ENCODE results near the gene RFLNA. TPM values are rescaled to one million over a fixed set of nuclear protein-coding genes. Genes with fewer than 3 reads are reported as not detected.
"Not testable (repeated sequence)": the region's sequence is repeated elsewhere in the genome, so short reads cannot be mapped to it uniquely, and the experiment has no call there.

Gene RFLNA
- total RNA-seq, 1 experiment from 2014 or later: not detected

- DNase-seq (ENCODE audit: extremely low read depth, low read depth): no peak
These were observed 13.6 kb upstream of the RFLNA start for GRCh38 chr12:124281309-124281708.

DNA sequence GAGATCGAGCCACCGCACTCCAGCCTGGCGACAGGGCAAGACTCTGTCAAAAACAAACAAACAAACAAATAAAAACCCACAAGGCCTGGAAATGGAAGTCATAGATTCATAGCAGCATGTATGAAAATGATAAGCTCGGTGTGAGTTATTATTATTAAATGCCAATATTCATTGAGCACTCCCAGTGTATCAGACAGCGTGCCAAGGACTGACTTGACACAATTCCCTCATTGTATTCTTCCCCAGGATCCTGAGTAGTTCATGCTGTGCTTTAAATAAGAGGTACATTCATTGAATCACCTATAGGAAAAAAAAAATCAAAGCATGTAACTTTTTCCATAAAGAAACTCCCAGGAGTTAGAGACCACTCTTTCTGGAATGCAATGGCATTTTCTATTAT is 12.6 kb upstream of the RFLNA start:
- DNase-seq (ENCODE audit: extremely low read depth, low read depth): no peak

DNA sequence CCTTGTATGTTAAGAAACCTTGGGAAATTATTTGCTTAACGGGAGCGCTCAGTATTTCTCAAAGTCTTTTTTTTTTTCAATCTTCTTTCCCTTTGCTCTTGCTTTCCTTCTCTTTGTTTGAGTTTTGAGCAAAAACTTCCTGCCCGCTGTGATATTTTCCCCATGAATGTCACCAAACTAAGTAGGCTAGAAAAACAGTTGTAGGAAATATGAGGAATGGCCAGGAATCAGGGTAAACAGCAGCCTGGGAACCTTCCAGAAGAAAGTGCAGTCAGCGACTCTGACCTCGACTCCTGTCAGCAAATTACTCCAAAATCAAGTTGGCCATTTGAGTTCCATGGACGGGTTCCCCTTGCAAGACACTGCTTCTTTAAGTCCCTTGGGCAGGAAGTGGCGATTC is 11.6 kb upstream of the RFLNA start:
- DNase-seq (ENCODE audit: extremely low read depth, low read depth): no peak

GRCh38 chr12:124284368-124284767 is 10.5 kb upstream of the RFLNA start:
- no peak for DNase-seq (ENCODE audit: extremely low read depth, low read depth)

GRCh38 chr12:124286414-124286813 is 8.5 kb upstream of the RFLNA start:
- no peak for DNase-seq (ENCODE audit: extremely low read depth, low read depth)

GRCh38 chr12:124286971-124287370 is 7.9 kb upstream of the RFLNA start:
- DNase-seq (ENCODE audit: extremely low read depth, low read depth): no peak

DNA sequence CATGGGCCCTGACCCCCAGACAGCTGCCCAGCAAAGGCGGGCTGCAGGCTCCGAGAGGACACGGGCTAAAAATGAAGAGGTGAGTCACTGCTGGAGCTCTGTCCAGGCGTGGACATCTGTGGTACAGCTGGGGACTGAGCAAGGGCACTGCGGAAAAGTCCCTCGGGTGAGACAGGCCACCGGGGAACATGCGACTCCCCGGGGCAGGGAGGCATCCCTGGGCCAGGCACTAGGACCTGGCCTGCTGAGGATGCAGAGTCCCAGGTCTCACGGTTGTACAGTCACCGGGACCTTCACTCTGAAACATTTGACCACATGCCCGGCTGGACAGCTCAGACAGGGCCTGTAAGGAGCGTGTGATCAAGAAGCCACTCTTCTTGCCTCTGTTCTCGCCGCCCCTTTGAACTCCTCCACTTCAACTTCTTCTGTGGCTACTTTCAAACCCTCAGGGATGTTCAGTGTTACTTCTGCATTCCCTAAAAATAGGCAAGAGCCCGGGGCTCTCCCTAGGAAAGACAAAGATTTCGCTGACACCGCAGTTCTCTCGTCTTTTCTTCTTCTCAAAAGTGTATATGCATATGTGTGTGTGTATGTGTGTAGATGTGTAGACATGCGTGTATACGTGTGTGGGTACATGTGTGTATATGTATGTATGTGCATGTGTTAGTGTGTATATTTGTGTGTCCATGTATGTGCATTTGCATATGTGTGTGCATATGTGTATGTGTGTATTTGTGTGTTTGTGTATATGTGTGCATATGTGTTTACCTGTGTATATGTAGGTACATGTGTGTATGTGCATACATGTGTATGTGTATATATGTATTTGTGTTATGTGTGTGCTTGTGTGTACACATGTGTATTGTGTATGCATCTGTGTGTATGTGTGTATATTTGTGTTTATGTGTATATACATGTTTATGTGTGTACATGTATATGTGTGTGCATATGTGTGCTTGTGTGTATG is 5.0 kb upstream of the RFLNA start:
- no peak for DNase-seq (ENCODE audit: extremely low read depth, low read depth)

DNA sequence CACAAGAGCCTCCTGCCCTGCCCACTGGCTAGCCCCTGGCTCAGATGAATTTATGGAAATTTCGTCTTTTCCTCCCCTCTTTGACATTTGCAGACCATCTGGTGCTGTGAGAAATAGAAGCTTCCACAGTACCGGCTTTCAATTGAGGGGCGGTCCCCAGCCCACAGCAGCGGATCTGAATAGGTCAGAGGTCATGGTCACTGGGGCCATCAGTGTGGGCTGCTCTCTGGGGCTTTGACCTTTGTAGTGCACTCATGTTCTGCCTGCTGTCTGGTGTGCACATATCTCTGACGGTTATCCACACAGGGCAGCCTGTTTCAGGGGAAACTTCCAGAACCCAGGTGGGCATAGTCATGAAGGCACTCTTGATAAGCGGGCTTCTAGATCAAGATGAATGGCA is 2.5 kb upstream of the RFLNA start:
- no peak for DNase-seq (ENCODE audit: extremely low read depth, low read depth)

GRCh38 chr12:124293286-124294003 is 1.4 kb upstream of the RFLNA start:
- DNase-seq (ENCODE audit: extremely low read depth, low read depth): no peak

GRCh38 chr12:124295431-124296058 is 652 bp downstream of the RFLNA start:
- DNase-seq (ENCODE audit: extremely low read depth, low read depth): no peak

- DNase-seq (ENCODE audit: extremely low read depth, low read depth): no peak
These were observed 1.5 kb downstream of the RFLNA start for GRCh38 chr12:124296295-124296915.

DNA sequence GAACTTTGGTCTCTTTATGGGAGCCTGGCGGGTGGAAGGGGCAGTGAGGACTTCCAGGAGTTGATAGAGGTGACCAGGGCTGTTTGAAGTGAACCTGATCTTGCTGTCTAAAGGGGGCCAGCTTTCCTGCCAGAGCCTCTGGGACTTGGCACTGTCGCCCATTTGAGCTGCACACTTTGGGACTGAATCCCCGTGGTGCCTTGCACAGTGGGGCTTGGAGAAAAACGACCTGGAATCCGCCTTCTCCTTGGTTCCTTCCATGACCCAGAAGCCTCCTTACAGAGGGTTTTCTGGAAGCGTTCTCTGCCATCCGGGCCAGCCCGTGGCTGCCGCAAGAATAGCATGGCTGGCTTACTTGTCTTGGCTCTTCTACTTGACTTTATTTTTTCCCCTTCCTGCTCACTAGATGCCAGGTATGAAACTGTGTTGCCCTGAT is 2.0 kb downstream of the RFLNA start:
- DNase-seq (ENCODE audit: extremely low read depth, low read depth): no peak

- no peak for DNase-seq (ENCODE audit: extremely low read depth, low read depth)
These were observed 2.5 kb downstream of the RFLNA start for GRCh38 chr12:124297389-124297788.

DNA sequence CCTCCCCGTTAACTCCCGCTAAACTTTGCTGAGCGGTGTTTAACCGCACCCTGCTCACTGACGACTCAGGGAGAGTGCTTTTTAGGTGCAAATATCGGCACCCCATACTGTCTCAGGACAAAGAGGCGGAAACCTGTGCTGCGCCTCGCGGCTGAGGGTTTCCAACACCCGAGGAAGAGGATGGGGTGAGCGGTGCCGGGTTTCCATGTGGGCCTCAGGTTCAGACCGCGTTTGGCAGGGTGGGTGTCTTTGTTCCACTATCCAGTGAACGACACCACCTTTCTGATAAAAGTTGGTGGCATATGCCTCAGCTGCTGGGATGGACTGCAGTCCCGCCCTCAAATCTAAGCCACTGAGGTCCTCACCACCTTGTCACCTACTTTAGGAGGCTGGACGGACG is 3.0 kb downstream of the RFLNA start:
- DNase-seq (ENCODE audit: extremely low read depth, low read depth): no peak

GRCh38 chr12:124298685-124299410 is 4.0 kb downstream of the RFLNA start:
- no peak for DNase-seq (ENCODE audit: extremely low read depth, low read depth)

GRCh38 chr12:124299628-124300388 is 4.9 kb downstream of the RFLNA start:
- no peak for DNase-seq (ENCODE audit: extremely low read depth, low read depth)

GRCh38 chr12:124300657-124301056 is 5.8 kb downstream of the RFLNA start:
- DNase-seq (ENCODE audit: extremely low read depth, low read depth): not testable (repeated sequence)

- DNase-seq (ENCODE audit: extremely low read depth, low read depth): no peak
These were observed 6.3 kb downstream of the RFLNA start for GRCh38 chr12:124301084-124301654.

DNA sequence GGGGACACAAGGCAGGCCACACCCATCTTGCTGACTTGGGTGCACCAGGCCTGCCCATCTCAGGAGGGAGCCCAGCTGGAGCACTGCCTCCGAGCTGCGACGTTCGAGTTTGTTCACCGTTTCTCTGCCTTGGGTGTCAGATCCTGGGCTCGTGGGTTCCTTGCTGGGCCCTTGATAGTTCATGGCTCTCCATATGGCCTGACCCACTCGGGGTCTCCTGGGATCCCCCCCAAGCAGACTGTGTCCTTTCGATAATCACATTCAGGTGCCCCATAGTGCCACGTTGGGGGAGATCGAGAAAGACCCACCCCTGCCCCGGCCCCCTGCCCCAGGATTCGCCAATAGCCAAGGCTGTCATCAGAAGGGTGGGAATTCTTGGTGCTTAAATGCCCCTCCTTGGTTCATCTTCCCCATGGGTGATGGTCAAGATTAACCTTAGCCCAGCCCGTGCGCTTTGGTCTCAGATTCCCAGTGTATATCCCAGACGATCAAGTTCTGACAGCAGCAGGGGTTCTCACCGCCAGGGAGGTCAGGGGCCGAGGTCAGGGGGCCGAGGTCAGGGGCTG is 7.4 kb downstream of the RFLNA start:
- DNase-seq (ENCODE audit: extremely low read depth, low read depth): no peak

All from NCI-H460 (cell line).